HG02763 (cell line): ENCODE data around the gene GCSAML.

Experiments used
- ATAC-seq: cut with Tn5 transposase; IDR thresholded peaks from one replicate; pipeline ENCODE4 v1.9.1; 2021; ENCODE audit warnings: mild to moderate bottlenecking, moderate library complexity; ENCODE audit not compliant: unreplicated experiment

The GCSAML gene

GRCh38 chr1:247562198-247562597, 13.3 kb downstream of the GCSAML start:
- ATAC-seq, result no peak

GRCh38 chr1:247574236-247574635, 25.3 kb downstream of the GCSAML start:
- no peak for ATAC-seq

GRCh38 chr1:247574664-247575063, 25.7 kb downstream of the GCSAML start:
- no peak for ATAC-seq

- no peak for ATAC-seq
Measured at GRCh38 chr1:247576514-247576913, 27.6 kb downstream of the GCSAML start.

GRCh38 chr1:247578946-247579460, 30.1 kb downstream of the GCSAML start:
- ATAC-seq, result no peak

- no peak for ATAC-seq
Measured at GRCh38 chr1:247588060-247588459, 39.1 kb downstream of the GCSAML start, which contains the start of gene OR2G2. OR2G2 (plus strand) TSS chr1:247588360; CDS start chr1:247588360, 0 bp downstream.

GRCh38 chr1:247605286-247605685, 56.4 kb downstream of the GCSAML start, which contains the start of gene OR2G3:
OR2G3 (plus strand) TSS chr1:247605586; CDS start chr1:247605586, 0 bp downstream.
- ATAC-seq, result no peak

GRCh38 chr1:247613405-247613804, 64.5 kb downstream of the GCSAML start:
- no peak for ATAC-seq

GRCh38 chr1:247614625-247615024, 65.7 kb downstream of the GCSAML start:
- no peak for ATAC-seq
